HuH-7 (cell line): Measurements from ENCODE around the gene OR2K2.
"Not testable (repeated sequence)": the region's sequence is repeated elsewhere in the genome, so short reads cannot be mapped to it uniquely, and the experiment has no call there.

Experiments used
- DNase-seq: peaks from one replicate; pipeline ENCODE4 v3.0.0; 2011; ENCODE audit warnings: low spot score

The OR2K2 gene

GRCh38 chr9:111298111-111298510 lies 31.9 kb downstream of the OR2K2 start:
- DNase-seq, result no peak

- DNase-seq, result no peak
Observed at GRCh38 chr9:111297066-111297824, 32.8 kb downstream of the OR2K2 start.

DNA sequence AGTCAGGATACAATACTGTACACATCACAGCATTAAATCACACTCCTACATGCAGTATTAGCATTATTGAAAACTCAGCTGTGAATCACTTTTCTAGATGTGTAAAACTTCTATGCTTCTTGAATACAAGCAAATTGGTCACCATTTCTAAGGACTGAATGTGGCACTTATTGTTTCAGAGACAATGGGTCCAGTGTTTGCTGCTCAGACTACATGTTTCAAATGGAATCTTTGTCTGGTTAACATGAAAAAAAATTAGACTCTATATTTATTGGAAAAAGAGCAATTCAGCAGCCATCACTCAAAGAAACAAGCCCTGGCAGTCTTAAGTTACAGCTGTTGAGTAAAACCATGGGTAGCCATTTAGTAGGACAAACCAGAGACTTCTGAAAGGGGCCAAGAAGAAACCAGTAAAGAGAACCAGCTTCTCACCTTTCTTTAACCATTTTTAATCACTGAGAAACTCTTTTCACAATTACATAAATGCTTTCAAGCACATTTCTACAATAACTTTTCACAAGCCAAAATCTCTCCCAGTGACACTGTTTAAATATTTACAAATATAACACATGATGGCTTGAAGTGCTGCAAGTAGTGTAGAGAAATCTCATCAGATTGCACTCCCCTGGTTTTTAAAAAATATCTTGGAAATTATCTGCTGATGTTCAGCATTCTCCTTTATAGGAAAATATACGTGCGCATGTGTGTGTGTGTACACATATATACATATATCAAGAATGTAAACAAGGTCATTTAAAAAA lies 35.2 kb downstream of the OR2K2 start:
- no peak for DNase-seq

DNA sequence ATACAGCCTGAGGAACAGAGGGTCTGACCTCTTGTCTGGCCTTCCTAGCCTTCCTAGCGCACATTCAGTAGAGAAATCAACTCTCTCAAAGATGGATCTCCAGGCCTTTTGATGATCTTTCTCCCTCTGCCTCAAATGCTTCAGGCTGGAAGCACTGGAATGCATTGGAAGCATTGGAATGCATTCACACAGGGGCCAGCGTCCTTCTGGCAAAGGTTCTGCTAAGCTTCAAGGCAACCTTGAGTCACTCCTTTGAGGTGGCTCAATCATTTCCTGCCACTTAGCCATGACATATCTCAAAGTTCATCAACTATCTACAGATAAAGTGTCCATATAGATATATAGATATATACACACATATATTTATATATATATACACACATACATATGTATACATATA lies 42.9 kb downstream of the OR2K2 start:
- no peak for DNase-seq

DNA sequence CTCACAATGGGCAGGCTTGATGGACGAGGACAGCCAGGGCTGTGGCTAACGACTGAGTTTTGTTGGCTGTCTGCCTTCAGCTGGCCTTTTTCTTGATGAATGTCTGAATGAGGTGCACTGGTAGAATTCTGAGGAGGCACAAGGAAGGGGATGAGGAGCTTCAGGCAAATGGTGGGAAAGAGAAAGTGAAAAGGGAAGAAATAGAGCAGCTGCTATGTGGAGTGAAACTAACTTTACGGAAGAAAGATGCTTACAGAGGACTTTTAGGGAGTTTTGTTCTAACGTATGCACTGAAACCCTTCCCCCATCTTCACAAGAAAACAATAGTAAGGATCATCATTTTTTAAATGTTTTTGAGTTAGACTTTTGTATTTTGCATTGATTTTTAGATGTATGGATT lies 45.3 kb downstream of the OR2K2 start:
- no peak for DNase-seq

- DNase-seq, result no peak
Observed at GRCh38 chr9:111282845-111283244, 47.2 kb downstream of the OR2K2 start.

- not testable (repeated sequence) for DNase-seq
Observed at GRCh38 chr9:111280795-111281194, 49.2 kb downstream of the OR2K2 start.
